Panc1 (cell line): Measurements from ENCODE around the gene SCN9A. TPM values are rescaled to one million over a fixed set of nuclear protein-coding genes. Genes with fewer than 3 reads are reported as not detected.

Experiments
- ATAC-seq: fragments of 200-7000 bp; cut with Tn5 transposase; 2 replicates; pipeline ENCODE4 v1.9.1; 2020; ENCODE audit warnings: mild to moderate bottlenecking, moderate library complexity
- BruUV-seq: library from RNA; stranded (reverse); fragments of 400-500 nt; replicated peaks from 2 replicates; lab custom pipeline; 2021; lab: Mats Ljungman, UMichigan
- CTCF ChIA-PET: fragments of 300-600 bp; sonication (Branson Sonifier 250); formaldehyde crosslinking; loops from one replicate; lab custom pipeline; 2022; ENCODE audit warnings: antibody characterized with exemption; lab: Charles Lee
- POLR2A ChIA-PET: fragments of 300-600 bp; sonication (Branson Sonifier 250); formaldehyde crosslinking; loops from one replicate; lab custom pipeline; 2022; ENCODE audit warnings: antibody characterized with exemption; lab: Charles Lee
- DNase-seq: peaks from one replicate; pipeline ENCODE4 v3.0.0-alpha.2; 2010; ENCODE audit warnings: low read depth, low spot score
- H3K27ac ChIP-seq: 2 replicates; pipeline ENCODE4 v1.5.1; 2011; ENCODE audit warnings: mild to moderate bottlenecking, low read length, inconsistent platforms
- H3K27me3 ChIP-seq: fragments of 200-500 bp; sonication (Bioruptor generic); 2 replicates; pipeline ENCODE4 v1.6.0; 2014; ENCODE audit warnings: low read length, inconsistent platforms; ENCODE audit not compliant: control insufficient read depth, insufficient read depth
- H3K36me3 ChIP-seq: fragments of 200-500 bp; sonication (Bioruptor generic); 2 replicates; pipeline ENCODE4 v1.5.1; 2014; ENCODE audit warnings: inconsistent platforms, mild to moderate bottlenecking, low read length, moderate library complexity; ENCODE audit not compliant: control insufficient read depth, insufficient read depth
- H3K4me1 ChIP-seq: 2 replicates; pipeline ENCODE4 v1.5.1; 2011; ENCODE audit warnings: inconsistent platforms, mild to moderate bottlenecking, low read length, moderate library complexity; ENCODE audit not compliant: control insufficient read depth, insufficient read depth
- H3K4me3 ChIP-seq, 2 experiments: 2 replicates each; pipeline ENCODE4 v1.5.1; 2011 to 2012; ENCODE audit warnings: low read depth in 2 of 2, low read length in 2 of 2, mild to moderate bottlenecking in 2 of 2, inconsistent platforms in 1 of 2, moderate library complexity in 1 of 2
- H3K9me3 ChIP-seq: fragments of 200-500 bp; sonication (Bioruptor generic); 2 replicates; pipeline ENCODE4 v1.5.1; 2014; ENCODE audit warnings: low read depth, mild to moderate bottlenecking, inconsistent platforms, low read length, moderate library complexity; ENCODE audit not compliant: control insufficient read depth, insufficient read depth
- CTCF ChIP-seq: fragments of 450-650 bp; IDR thresholded peaks from 2 replicates; pipeline ENCODE4 v1.5.1; 2017; ENCODE audit warnings: mild to moderate bottlenecking
- POLR2AphosphoS5 ChIP-seq: IDR thresholded peaks from 2 replicates; pipeline ENCODE4 v1.6.1; 2012; ENCODE audit warnings: mild to moderate bottlenecking, low read depth, low read length, moderate library complexity
- SIN3A ChIP-seq: IDR thresholded peaks from 2 replicates; pipeline ENCODE4 v1.6.1; 2012; ENCODE audit warnings: low read depth, mild to moderate bottlenecking, low read length, moderate library complexity, borderline replicate concordance; ENCODE audit not compliant: insufficient read depth
- TCF7L2 ChIP-seq: IDR thresholded peaks from 2 replicates; pipeline ENCODE4 v1.6.1; 2011; ENCODE audit warnings: mild to moderate bottlenecking, low read depth, low read length, inconsistent platforms
- in situ Hi-C: cut with HindIII; loops from 2 replicates; pipeline ENCODE4 v1.10.0; 2016; ENCODE audit warnings: low sequenced_read_pairs, low pct_unique_long_range_greater_than_20kb
- intact Hi-C: fragments of 100-400 bp; cut with micrococcal nuclease; formaldehyde crosslinking; loops from one replicate; pipeline ENCODE4 v1.10.0; 2022; ENCODE audit not compliant: unreplicated experiment
- total RNA-seq: library from RNA; stranded (reverse); gene quantifications from one replicate; pipeline ENCODE4 v1.2.1, GENCODE V29; 2021; ENCODE audit not compliant: unreplicated experiment
- TF ChIP-seq, protein P1 (sequence below), 2 experiments: IDR thresholded peaks; 2 replicates each; pipeline ENCODE4 v1.6.1; 2011 to 2012; ENCODE audit warnings: low read depth in 2 of 2, control low read depth in 1 of 2, low read length in 1 of 2, mild to moderate bottlenecking in 1 of 2, moderate library complexity in 1 of 2; ENCODE audit not compliant: insufficient read depth in 1 of 2

The SCN9A gene
- total RNA-seq, 1 experiment from 2014 or later = 0.10 TPM

DNA sequence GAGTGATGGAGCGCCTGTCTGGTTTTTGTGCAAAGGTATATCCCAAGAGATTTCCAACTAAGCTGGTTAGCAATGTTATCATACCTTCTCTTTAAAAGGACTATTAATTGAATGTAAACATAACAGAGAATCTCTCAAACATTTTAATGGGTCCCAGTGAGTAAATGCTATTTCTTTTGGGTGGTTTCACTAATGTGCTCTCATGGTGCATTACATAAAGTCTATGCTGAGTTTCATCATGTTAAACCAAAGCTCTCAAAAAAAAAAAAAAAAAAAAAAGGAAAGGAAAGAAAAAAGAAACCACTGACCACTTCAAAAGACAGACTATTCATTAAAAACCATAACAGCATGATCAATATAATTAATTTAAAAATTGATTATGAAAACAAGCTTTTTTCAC, 128.8 kb downstream of the SCN9A start:
- no peak for TF ChIP-seq CTCF
- TF ChIP-seq, protein P1, sequence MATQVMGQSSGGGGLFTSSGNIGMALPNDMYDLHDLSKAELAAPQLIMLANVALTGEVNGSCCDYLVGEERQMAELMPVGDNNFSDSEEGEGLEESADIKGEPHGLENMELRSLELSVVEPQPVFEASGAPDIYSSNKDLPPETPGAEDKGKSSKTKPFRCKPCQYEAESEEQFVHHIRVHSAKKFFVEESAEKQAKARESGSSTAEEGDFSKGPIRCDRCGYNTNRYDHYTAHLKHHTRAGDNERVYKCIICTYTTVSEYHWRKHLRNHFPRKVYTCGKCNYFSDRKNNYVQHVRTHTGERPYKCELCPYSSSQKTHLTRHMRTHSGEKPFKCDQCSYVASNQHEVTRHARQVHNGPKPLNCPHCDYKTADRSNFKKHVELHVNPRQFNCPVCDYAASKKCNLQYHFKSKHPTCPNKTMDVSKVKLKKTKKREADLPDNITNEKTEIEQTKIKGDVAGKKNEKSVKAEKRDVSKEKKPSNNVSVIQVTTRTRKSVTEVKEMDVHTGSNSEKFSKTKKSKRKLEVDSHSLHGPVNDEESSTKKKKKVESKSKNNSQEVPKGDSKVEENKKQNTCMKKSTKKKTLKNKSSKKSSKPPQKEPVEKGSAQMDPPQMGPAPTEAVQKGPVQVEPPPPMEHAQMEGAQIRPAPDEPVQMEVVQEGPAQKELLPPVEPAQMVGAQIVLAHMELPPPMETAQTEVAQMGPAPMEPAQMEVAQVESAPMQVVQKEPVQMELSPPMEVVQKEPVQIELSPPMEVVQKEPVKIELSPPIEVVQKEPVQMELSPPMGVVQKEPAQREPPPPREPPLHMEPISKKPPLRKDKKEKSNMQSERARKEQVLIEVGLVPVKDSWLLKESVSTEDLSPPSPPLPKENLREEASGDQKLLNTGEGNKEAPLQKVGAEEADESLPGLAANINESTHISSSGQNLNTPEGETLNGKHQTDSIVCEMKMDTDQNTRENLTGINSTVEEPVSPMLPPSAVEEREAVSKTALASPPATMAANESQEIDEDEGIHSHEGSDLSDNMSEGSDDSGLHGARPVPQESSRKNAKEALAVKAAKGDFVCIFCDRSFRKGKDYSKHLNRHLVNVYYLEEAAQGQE (IDR thresholded peaks at IDR 0.05; ENCODE audit: insufficient read depth in 1 of 2, low read depth in 2 of 2, low read length in 1 of 2) = no peak
- TF ChIP-seq SIN3A = no peak
- TF ChIP-seq TCF7L2 = no peak
- no peak for TF ChIP-seq POLR2AphosphoS5
- ATAC-seq (no peak), DNase-seq (no peak)
- H3K27me3 ChIP-seq = no peaks in the 10 kb centered on the region
- POLR2A ChIA-PET = no interaction called here
- H3K27ac ChIP-seq = no peak overlapping the region
- H3K9me3 ChIP-seq = no peaks in the 10 kb centered on the region
- no peaks in the 10 kb centered on the region for H3K4me1 ChIP-seq
- CTCF ChIA-PET = no interaction called here
- in situ Hi-C loops = no loop called here
- no peaks in the 10 kb centered on the region for H3K36me3 ChIP-seq
- intact Hi-C loops = no loop called here
- no peak overlapping the region for H3K4me3 ChIP-seq
- BruUV-seq = no TSS peak

DNA sequence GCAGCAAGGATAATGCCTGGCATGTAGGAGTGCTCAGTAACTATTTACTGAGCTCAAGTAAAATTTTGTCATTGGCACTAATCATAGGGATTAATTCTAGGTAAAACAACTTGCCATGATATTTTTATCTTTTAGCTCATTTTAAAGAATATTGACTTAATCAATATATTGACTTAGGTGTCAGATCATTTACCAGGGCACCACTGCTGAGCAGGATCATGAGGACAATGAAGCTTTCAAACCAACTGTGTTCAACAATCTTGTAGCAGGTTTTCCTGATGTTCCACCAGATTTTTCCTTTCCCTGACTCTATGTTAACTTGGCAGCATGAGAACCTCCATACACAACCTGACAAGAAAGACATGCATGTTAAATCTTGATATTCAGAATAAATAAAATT, 133.4 kb downstream of the SCN9A start:
- BruUV-seq = no TSS peak
- ATAC-seq = no peak
- no peak for TF ChIP-seq SIN3A
- TF ChIP-seq CTCF = no peak
- TF ChIP-seq, protein P1 (IDR thresholded peaks at IDR 0.05; ENCODE audit: insufficient read depth in 1 of 2, low read depth in 2 of 2, low read length in 1 of 2) = no peak
- TF ChIP-seq TCF7L2 = no peak
- no peak overlapping the region for H3K27ac ChIP-seq
- H3K36me3 ChIP-seq = no peaks in the 10 kb centered on the region; the same call in 1 of the 2 replicates
- H3K27me3 ChIP-seq = no peaks in the 10 kb centered on the region
- H3K4me3 ChIP-seq = no peak overlapping the region
- no peak for DNase-seq
- CTCF ChIA-PET = no interaction called here
- in situ Hi-C loops (no loop called here), intact Hi-C loops (no loop called here)
- POLR2A ChIA-PET = no interaction called here
- H3K9me3 ChIP-seq = no peaks in the 10 kb centered on the region
- no peaks in the 10 kb centered on the region for H3K4me1 ChIP-seq
